SK-N-SH (cell line): ENCODE measurements around the gene HCN4. TPM values are rescaled to one million over a fixed set of nuclear protein-coding genes. Genes with fewer than 3 reads are reported as not detected.

Source experiments
- CTCF ChIA-PET: fragments of 300-600, 350-600 bp; formaldehyde crosslinking; extraction: SDS; loops from one replicate; lab custom pipeline; 2021; lab: Yijun Ruan, JAX
- POLR2A ChIA-PET: fragments of 350-600 bp; sonication (Branson Sonifier 250); formaldehyde crosslinking; extraction: SDS; loops from one replicate; lab custom pipeline; 2020; ENCODE audit warnings: antibody characterized with exemption, inconsistent platforms; lab: Yijun Ruan, JAX
- DNase-seq: peaks from one replicate; pipeline ENCODE4 v3.0.0; 2012
- H2AFZ ChIP-seq: fragments of 200-600 bp; sonication (generic); 2 replicates; pipeline ENCODE4 v1.8.1; 2016; ENCODE audit warnings: antibody characterized with exemption, mild to moderate bottlenecking, low read depth
- H3F3A ChIP-seq: fragments of 200-600 bp; sonication (generic); replicated peaks from 2 replicates; pipeline ENCODE3; 2016; ENCODE audit warnings: antibody characterized with exemption, mild to moderate bottlenecking; ENCODE audit not compliant: insufficient read depth
- H3K27ac ChIP-seq, 2 experiments: fragments of 200-500 bp in 1 of 2; fragments of 200-600 bp in 1 of 2; sonication (Bioruptor generic) in 1 of 2; sonication (generic), shearing (Covaris generic) in 1 of 2; 2 replicates each; pipeline versions ENCODE4 v1.5.1 to v1.6.1; 2014 to 2016; ENCODE audit warnings: low read depth in 2 of 2, inconsistent platforms in 1 of 2, low read length in 1 of 2, mild to moderate bottlenecking in 1 of 2, mixed read lengths in 1 of 2
- H3K27me3 ChIP-seq: fragments of 200-600 bp; sonication (generic), shearing (Covaris generic); 2 replicates; pipeline ENCODE4 v1.6.1; 2016; ENCODE audit warnings: mixed run types; ENCODE audit not compliant: insufficient read depth
- H3K36me3 ChIP-seq, 2 experiments: fragments of 200-500 bp in 1 of 2; fragments of 200-600 bp in 1 of 2; sonication (Bioruptor generic) in 1 of 2; sonication (generic) in 1 of 2; replicated peaks in 1 of 2; 2 replicates each; pipeline versions ENCODE3 to v1.5.1; 2014 to 2016; ENCODE audit warnings: low read length in 1 of 2, mild to moderate bottlenecking in 1 of 2; ENCODE audit not compliant: insufficient read depth in 2 of 2, control insufficient read depth in 1 of 2
- H3K4me1 ChIP-seq, 2 experiments: fragments of 200-500 bp in 1 of 2; fragments of 200-600 bp in 1 of 2; sonication (Bioruptor generic) in 1 of 2; sonication (generic), shearing (Covaris generic) in 1 of 2; 2 replicates each; pipeline versions ENCODE4 v1.5.1 to v1.6.1; 2014 to 2016; ENCODE audit warnings: low read depth in 1 of 2, low read length in 1 of 2, mixed run types in 1 of 2; ENCODE audit not compliant: insufficient read depth in 2 of 2, control insufficient read depth in 1 of 2
- H3K4me2 ChIP-seq: fragments of 200-600 bp; sonication (generic), shearing (Covaris generic); 2 replicates; pipeline ENCODE4 v1.6.1; 2017; ENCODE audit warnings: mixed run types
- H3K4me3 ChIP-seq, 2 experiments: fragments of 200-500 bp in 1 of 2; fragments of 200-600 bp in 1 of 2; sonication (Bioruptor generic) in 1 of 2; sonication (generic), shearing (Covaris generic) in 1 of 2; 2 replicates each; pipeline versions ENCODE4 v1.5.1 to v1.8.1; 2014 to 2016; ENCODE audit warnings: low read depth in 2 of 2, inconsistent platforms in 1 of 2, low read length in 1 of 2, mild to moderate bottlenecking in 1 of 2, mixed read lengths in 1 of 2, moderate library complexity in 1 of 2
- H3K79me2 ChIP-seq: fragments of 200-600 bp; sonication (generic); 2 replicates; pipeline ENCODE4 v1.8.1; 2017; ENCODE audit warnings: mild to moderate bottlenecking; ENCODE audit not compliant: insufficient read depth
- H3K9ac ChIP-seq: fragments of 200-600 bp; sonication (generic); 2 replicates; pipeline ENCODE4 v1.6.1; 2017; ENCODE audit warnings: mixed run types
- H3K9me2 ChIP-seq: fragments of 200-600 bp; sonication (generic); 2 replicates; pipeline ENCODE4 v1.6.1; 2017; ENCODE audit warnings: mixed run types
- H3K9me3 ChIP-seq: fragments of 200-600 bp; sonication (generic); 2 replicates; pipeline ENCODE4 v1.6.1; 2017; ENCODE audit warnings: mixed run types, mild to moderate bottlenecking, moderate library complexity
- H4K20me1 ChIP-seq: fragments of 200-600 bp; sonication (generic); 2 replicates; pipeline ENCODE4 v1.6.1; 2017; ENCODE audit warnings: mild to moderate bottlenecking, mixed run types; ENCODE audit not compliant: insufficient read depth
- EP300 ChIP-seq, 2 experiments: IDR thresholded peaks; 2 replicates each; pipeline versions ENCODE4 v1.4.0 to v1.6.1; 2012; ENCODE audit warnings: borderline replicate concordance in 1 of 2, low read depth in 1 of 2, low read length in 1 of 2
- FOXM1 ChIP-seq: IDR thresholded peaks from 2 replicates; pipeline ENCODE4 v1.4.0; 2012; ENCODE audit warnings: low read depth, mild to moderate bottlenecking
- NFIC ChIP-seq: IDR thresholded peaks from 2 replicates; pipeline ENCODE4 v1.4.0; 2012; ENCODE audit warnings: borderline replicate concordance
- NRF1 ChIP-seq: IDR thresholded peaks from 2 replicates; pipeline ENCODE4 v1.6.1; 2012; ENCODE audit warnings: low read depth, mild to moderate bottlenecking, low read length
- RAD21 ChIP-seq: IDR thresholded peaks from 2 replicates; pipeline ENCODE4 v1.6.1; 2012; ENCODE audit warnings: mild to moderate bottlenecking, low read length
- RCOR1 ChIP-seq: fragments of 150-350 bp; IDR thresholded peaks from 2 replicates; pipeline ENCODE4 v1.6.1; 2017; ENCODE audit warnings: antibody characterized with exemption, low read length
- SIN3A ChIP-seq: IDR thresholded peaks from 2 replicates; pipeline ENCODE4 v1.6.1; 2012; ENCODE audit warnings: low read depth, mild to moderate bottlenecking, low read length, moderate library complexity, borderline replicate concordance
- SMC3 ChIP-seq: IDR thresholded peaks from 2 replicates; pipeline ENCODE4 v1.6.1; 2012; ENCODE audit warnings: low read depth, low read length, improper control_type of control experiment
- TCF12 ChIP-seq: IDR thresholded peaks from 2 replicates; pipeline ENCODE4 v1.4.0; 2012
- WGBS: methylation state at CpG from one replicate; pipeline ENCODE4 v1.1.6; 2017; ENCODE audit warnings: low lambda C conversion rate; 5-methylcytosine and 5-hydroxymethylcytosine counted together
- polyA plus RNA-seq, 3 experiments: library from polyadenylated mRNA; depleted of rRNA; stranded (reverse); fragments of >200 nt; gene quantifications; 2 replicates each; pipeline ENCODE4 v1.2.3, GENCODE V29; 2012
- TF ChIP-seq, protein P1 (sequence below): IDR thresholded peaks from 2 replicates; pipeline ENCODE4 v1.4.0; 2012; ENCODE audit warnings: low read depth, borderline replicate concordance
- TF ChIP-seq, protein P2 (sequence below): IDR thresholded peaks from 2 replicates; pipeline ENCODE4 v1.4.0; 2012; ENCODE audit warnings: low read depth
- TF ChIP-seq, protein P3 (sequence below): fragments of 150-350 bp; IDR thresholded peaks from 2 replicates; pipeline ENCODE4 v1.6.1; 2017; ENCODE audit warnings: antibody characterized with exemption, low read length, low read depth, borderline replicate concordance
- TF ChIP-seq, protein P4 (sequence below): IDR thresholded peaks from 2 replicates; pipeline ENCODE4 v1.6.1; 2012; ENCODE audit warnings: mild to moderate bottlenecking, low read depth, low read length, moderate library complexity

HCN4 gene
- polyA plus RNA-seq, 1 of the 3 experiments (the other 2 are of a cell fraction): not detected

DNA sequence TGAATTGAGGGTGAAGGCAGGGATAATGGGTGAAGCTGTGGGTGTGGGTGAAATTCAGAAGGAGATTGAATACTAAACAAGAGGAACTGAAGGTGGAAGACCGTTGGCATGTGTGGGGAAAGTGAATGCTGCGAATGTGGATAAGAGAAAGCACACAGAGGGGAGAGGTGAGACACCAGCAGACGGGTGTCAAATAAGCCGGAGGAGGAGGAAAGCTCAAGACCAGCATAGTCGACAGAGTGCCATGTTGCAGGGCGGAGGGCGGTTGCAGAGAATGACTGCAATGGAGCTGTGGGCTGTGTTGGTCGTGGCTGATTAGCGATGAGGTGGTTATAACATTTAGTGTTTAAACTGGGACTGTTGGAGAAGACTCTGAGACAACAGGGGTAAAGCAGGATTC lies 16.4 kb upstream of the HCN4 start:
- Histone ChIP-seq H3F3A (no peaks in the 10 kb centered on the region), H2AFZ (no peak overlapping the region), H3K27me3 (no peaks in the 10 kb centered on the region; the same call in 1 of the 2 replicates), H3K79me2 (no peaks in the 10 kb centered on the region), H3K27ac (no peak overlapping the region), H3K9ac (no peak overlapping the region), H3K4me3 (no peak overlapping the region), H4K20me1 (no peaks in the 10 kb centered on the region), H3K4me2 (no peak overlapping the region), H3K9me3 (no peaks in the 10 kb centered on the region), H3K4me1 (no peaks in the 10 kb centered on the region), H3K36me3 (no peaks in the 10 kb centered on the region), H3K9me2 (no peaks in the 10 kb centered on the region)
- no peak for DNase-seq
- WGBS: 69% methylated on average over 9 of the region's 9 CpGs
- CTCF ChIA-PET: interaction anchor here (1.0 kb wide), 1 partner anchor 41 kb away, joined by 3 read pairs; no protein-coding TSS in a partner anchor
- POLR2A ChIA-PET: no interaction called here
- TF ChIP-seq SIN3A (no peak), TCF12 (no peak), NRF1 (no peak)
- TF ChIP-seq, protein P1, sequence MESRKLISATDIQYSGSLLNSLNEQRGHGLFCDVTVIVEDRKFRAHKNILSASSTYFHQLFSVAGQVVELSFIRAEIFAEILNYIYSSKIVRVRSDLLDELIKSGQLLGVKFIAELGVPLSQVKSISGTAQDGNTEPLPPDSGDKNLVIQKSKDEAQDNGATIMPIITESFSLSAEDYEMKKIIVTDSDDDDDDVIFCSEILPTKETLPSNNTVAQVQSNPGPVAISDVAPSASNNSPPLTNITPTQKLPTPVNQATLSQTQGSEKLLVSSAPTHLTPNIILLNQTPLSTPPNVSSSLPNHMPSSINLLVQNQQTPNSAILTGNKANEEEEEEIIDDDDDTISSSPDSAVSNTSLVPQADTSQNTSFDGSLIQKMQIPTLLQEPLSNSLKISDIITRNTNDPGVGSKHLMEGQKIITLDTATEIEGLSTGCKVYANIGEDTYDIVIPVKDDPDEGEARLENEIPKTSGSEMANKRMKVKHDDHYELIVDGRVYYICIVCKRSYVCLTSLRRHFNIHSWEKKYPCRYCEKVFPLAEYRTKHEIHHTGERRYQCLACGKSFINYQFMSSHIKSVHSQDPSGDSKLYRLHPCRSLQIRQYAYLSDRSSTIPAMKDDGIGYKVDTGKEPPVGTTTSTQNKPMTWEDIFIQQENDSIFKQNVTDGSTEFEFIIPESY: no peak

DNA sequence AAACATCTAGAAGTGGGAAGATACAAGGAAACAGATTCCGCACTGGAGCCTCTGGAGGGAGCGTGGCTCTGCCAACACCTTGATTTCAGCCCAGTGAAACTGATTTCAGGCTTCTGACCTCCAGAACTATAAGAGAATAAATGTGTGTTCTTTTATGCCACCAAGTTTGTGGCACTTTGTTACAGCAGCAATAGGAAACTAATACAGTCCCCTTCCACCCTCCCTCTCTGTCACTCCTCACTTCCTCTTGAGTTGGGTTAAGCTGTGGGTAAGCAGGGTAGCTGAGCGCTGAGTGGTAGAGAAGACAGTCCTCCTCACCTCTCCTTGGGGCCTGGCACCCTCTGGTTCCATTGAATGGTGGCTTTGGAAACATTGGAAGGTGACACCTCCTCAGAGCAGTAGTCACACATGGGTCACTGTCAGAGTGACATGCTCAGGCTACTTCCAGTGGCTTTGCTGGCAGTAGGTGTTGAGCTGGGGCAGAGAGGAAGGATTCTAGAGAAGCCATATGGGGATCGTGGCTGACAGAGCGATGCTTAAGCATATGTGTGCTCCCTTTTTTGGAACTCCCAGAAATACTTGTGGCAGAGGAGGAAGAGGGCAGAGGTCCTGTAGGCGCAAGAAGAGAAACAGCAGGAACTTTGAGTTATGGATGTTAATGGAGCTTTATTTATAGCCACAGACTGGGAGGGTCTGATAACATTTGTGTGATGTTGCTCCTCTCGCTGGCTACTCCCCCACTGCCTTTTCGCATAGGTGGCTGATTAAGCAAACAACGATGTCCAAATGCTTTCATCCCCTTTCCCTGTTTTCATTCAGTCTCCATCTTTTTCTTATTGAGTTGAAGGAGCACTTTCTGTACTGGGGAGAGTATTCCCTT lies 14.8 kb upstream of the HCN4 start:
- Histone ChIP-seq H3K4me1 (no peaks in the 10 kb centered on the region), H3K9ac (no peak overlapping the region), H4K20me1 (no peaks in the 10 kb centered on the region), H3K27ac (no peak overlapping the region), H3K79me2 (no peaks in the 10 kb centered on the region), H3K9me2 (no peaks in the 10 kb centered on the region), H3K36me3 (no peaks in the 10 kb centered on the region), H3K4me3 (no peak overlapping the region), H3K9me3 (no peaks in the 10 kb centered on the region), H3K27me3 (no peaks in the 10 kb centered on the region; the same call in 1 of the 2 replicates), H3K4me2 (no peak overlapping the region), H3F3A (no peaks in the 10 kb centered on the region), H2AFZ (no peak overlapping the region)
- no peak for DNase-seq
- CTCF ChIA-PET: no interaction called here
- TF ChIP-seq FOXM1 (no peak), SMC3 (no peak)
- TF ChIP-seq, protein P2, sequence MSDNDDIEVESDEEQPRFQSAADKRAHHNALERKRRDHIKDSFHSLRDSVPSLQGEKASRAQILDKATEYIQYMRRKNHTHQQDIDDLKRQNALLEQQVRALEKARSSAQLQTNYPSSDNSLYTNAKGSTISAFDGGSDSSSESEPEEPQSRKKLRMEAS: no peak
- POLR2A ChIA-PET: no interaction called here
- WGBS: 58% methylated on average over 9 of the region's 9 CpGs

DNA sequence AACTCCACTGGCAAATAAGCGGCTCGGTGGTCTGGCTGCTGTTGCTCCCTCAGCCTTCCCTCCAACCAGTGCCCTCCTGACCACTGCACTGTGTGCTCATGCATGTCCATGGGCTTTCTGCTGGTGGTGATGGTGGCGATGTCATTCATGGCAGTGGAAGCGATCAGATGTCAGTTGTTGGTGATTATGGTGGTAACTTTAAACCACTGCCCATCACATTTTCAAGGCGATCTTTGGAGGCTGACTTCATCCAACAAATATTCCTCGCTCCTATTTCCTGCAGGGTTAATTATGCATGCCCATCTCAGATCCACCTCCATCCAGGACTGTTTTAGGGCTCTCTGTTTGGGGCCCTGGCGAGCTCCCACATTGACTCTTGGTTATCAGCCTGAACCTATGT lies 13.4 kb upstream of the HCN4 start:
- TF ChIP-seq NFIC (no peak), EP300 (IDR thresholded peaks at IDR 0.05; ENCODE audit: borderline replicate concordance in 1 of 2, low read depth in 1 of 2, low read length in 1 of 2) (no peak), RAD21 (no peak), RCOR1 (no peak)
- TF ChIP-seq, protein P3, sequence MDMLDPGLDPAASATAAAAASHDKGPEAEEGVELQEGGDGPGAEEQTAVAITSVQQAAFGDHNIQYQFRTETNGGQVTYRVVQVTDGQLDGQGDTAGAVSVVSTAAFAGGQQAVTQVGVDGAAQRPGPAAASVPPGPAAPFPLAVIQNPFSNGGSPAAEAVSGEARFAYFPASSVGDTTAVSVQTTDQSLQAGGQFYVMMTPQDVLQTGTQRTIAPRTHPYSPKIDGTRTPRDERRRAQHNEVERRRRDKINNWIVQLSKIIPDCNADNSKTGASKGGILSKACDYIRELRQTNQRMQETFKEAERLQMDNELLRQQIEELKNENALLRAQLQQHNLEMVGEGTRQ: no peak
- TF ChIP-seq, protein P2: no peak
- TF ChIP-seq, protein P4, sequence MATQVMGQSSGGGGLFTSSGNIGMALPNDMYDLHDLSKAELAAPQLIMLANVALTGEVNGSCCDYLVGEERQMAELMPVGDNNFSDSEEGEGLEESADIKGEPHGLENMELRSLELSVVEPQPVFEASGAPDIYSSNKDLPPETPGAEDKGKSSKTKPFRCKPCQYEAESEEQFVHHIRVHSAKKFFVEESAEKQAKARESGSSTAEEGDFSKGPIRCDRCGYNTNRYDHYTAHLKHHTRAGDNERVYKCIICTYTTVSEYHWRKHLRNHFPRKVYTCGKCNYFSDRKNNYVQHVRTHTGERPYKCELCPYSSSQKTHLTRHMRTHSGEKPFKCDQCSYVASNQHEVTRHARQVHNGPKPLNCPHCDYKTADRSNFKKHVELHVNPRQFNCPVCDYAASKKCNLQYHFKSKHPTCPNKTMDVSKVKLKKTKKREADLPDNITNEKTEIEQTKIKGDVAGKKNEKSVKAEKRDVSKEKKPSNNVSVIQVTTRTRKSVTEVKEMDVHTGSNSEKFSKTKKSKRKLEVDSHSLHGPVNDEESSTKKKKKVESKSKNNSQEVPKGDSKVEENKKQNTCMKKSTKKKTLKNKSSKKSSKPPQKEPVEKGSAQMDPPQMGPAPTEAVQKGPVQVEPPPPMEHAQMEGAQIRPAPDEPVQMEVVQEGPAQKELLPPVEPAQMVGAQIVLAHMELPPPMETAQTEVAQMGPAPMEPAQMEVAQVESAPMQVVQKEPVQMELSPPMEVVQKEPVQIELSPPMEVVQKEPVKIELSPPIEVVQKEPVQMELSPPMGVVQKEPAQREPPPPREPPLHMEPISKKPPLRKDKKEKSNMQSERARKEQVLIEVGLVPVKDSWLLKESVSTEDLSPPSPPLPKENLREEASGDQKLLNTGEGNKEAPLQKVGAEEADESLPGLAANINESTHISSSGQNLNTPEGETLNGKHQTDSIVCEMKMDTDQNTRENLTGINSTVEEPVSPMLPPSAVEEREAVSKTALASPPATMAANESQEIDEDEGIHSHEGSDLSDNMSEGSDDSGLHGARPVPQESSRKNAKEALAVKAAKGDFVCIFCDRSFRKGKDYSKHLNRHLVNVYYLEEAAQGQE: no peak
- H3K9ac ChIP-seq: no peak overlapping the region
- ChIA-PET POLR2A (no interaction called here), CTCF (no interaction called here)
- H3K4me2 ChIP-seq: no peak overlapping the region
- H3K27me3 ChIP-seq: no peaks in the 10 kb centered on the region; the same call in 1 of the 2 replicates
- no peak for DNase-seq
- no peaks in the 10 kb centered on the region for H3K9me2 ChIP-seq
- H3K27ac ChIP-seq: no peak overlapping the region
- no peaks in the 10 kb centered on the region for H3K9me3 ChIP-seq
- no peaks in the 10 kb centered on the region for H4K20me1 ChIP-seq
- H3K4me1 ChIP-seq: no peaks in the 10 kb centered on the region
- H3F3A ChIP-seq: peaks cover 1% of the 10 kb centered on the region
- no peaks in the 10 kb centered on the region for H3K36me3 ChIP-seq
- H2AFZ ChIP-seq: no peak overlapping the region
- no peak overlapping the region for H3K4me3 ChIP-seq
- WGBS: 69% methylated on average over 7 of the region's 7 CpGs
- no peaks in the 10 kb centered on the region for H3K79me2 ChIP-seq
